Measurements from ENCODE around the gene COX6A2. TPM values are rescaled to one million over a fixed set of nuclear protein-coding genes. Genes with fewer than 3 reads are reported as not detected.
A peak's percentile ranks its signal among the peaks of the same experiment; 100 is the strongest.
"Not testable (repeated sequence)": the region's sequence is repeated elsewhere in the genome, so short reads cannot be mapped to it uniquely, and the experiment has no call there.

Gene COX6A2
- total and polyA plus RNA-seq, 8 donors: 0.39 to 5.5 (median 0.57) TPM; not detected in 2

- no peaks in the 10 kb centered on the region for H3K36me3 ChIP-seq
- 68 to 75% methylated on average over 20 of the region's 20 CpGs for WGBS, 2 donors
- H3K4me3 ChIP-seq: no peak overlapping the region
- no peak for TF ChIP-seq CTCF (IDR thresholded peaks at IDR 0.05)
- no peaks in the 10 kb centered on the region for H3K27me3 ChIP-seq
- H3K9me3 ChIP-seq: no peaks in the 10 kb centered on the region
- FAIRE-seq (no peak), DNase-seq (peak in 1 of 6 donors; percentile 31), ATAC-seq (no peak)
- intact Hi-C loops (cut with DNase I): no loop called here
- peaks cover 14 to 48% (median 14%) of the 10 kb centered on the region in 3 donors for H3K4me1 ChIP-seq
- H3K27ac ChIP-seq: no peak overlapping the region
Observed at GRCh38 chr16:31453255-31454204, 25.4 kb upstream of the COX6A2 start.

GRCh38 chr16:31452631-31453106, 24.5 kb upstream of the COX6A2 start:
- no peak for FAIRE-seq
- intact Hi-C loops (cut with DNase I): no loop called here
- Histone ChIP-seq H3K27me3 (no peaks in the 10 kb centered on the region), H3K4me3 (no peak overlapping the region), H3K4me1 (peaks cover 12 to 44% (median 13%) of the 10 kb centered on the region in 3 donors), H3K36me3 (no peaks in the 10 kb centered on the region), H3K9me3 (no peaks in the 10 kb centered on the region), H3K27ac (peak overlapping the region in 1 of 4 donors; percentile 46)
- no peak for TF ChIP-seq CTCF (IDR thresholded peaks at IDR 0.05)
- ATAC-seq: peak in 3 of 4 donors; percentile 37 to 55 (median 43)
- WGBS, 2 donors: 52 to 70% methylated on average over 3 of the region's 3 CpGs
- DNase-seq: no peak

GRCh38 chr16:31451681-31452351, 23.7 kb upstream of the COX6A2 start:
- Histone ChIP-seq H3K4me1 (peaks cover 3 to 36% (median 5%) of the 10 kb centered on the region in 3 donors), H3K9me3 (no peaks in the 10 kb centered on the region), H3K27me3 (no peaks in the 10 kb centered on the region), H3K27ac (no peak overlapping the region), H3K4me3 (no peak overlapping the region), H3K36me3 (no peaks in the 10 kb centered on the region)
- FAIRE-seq: no peak
- DNase-seq: peak in 3 of 6 donors; percentile 53 to 79 (median 59)
- peak; percentile 79 to 88 (median 84) for ATAC-seq
- peak in 2 of 4 donors; percentile 19 to 25 for TF ChIP-seq CTCF (IDR thresholded peaks at IDR 0.05)
- intact Hi-C loops (cut with DNase I): no loop called here
- WGBS, 2 donors: 46% methylated on average over 11 of the region's 11 CpGs

- no peak for FAIRE-seq
- intact Hi-C loops (cut with DNase I): no loop called here
- Histone ChIP-seq H3K4me1 (peaks cover 0 to 30% (median 3%) of the 10 kb centered on the region in 3 donors), H3K27me3 (no peaks in the 10 kb centered on the region), H3K9me3 (no peaks in the 10 kb centered on the region), H3K4me3 (no peak overlapping the region), H3K36me3 (no peaks in the 10 kb centered on the region), H3K27ac (no peak overlapping the region)
- WGBS, 2 donors: 84 to 85% methylated on average over 5 of the region's 5 CpGs
- no peak for TF ChIP-seq CTCF (IDR thresholded peaks at IDR 0.05)
- DNase-seq: peak in 1 of 6 donors; percentile 9
- ATAC-seq: no peak
Observed at GRCh38 chr16:31451201-31451600, 23.0 kb upstream of the COX6A2 start.

- H3K36me3 ChIP-seq, FAIRE-seq, H3K4me3 ChIP-seq, ATAC-seq, H3K27ac ChIP-seq, DNase-seq, H3K27me3 ChIP-seq, H3K4me1 ChIP-seq, H3K9me3 ChIP-seq: not testable (repeated sequence)
- intact Hi-C loops (cut with DNase I): loop anchor here in 2 of 3 donors (5.0 to 10.0 kb wide), 3 partner anchors 301 to 464 kb away; partner anchors contain the start of gene HSD3B7 (in 1 of the 2)
- WGBS, 2 donors: 73 to 82% methylated on average over 6 of the region's 6 CpGs
Observed at GRCh38 chr16:31445931-31446330, 17.8 kb upstream of the COX6A2 start.

All from pancreas (tissue), 10 donors.